ENCODE data around the gene ERICH6B.

GRCh38 chr13:45534604-45535003 lies 80.9 kb downstream of the ERICH6B start:
- TF ChIP-seq CTCF (IDR thresholded peaks at IDR 0.05; ENCODE audit: control extremely low read depth in 1 of 3, insufficient read depth in 1 of 3, low read depth in 1 of 3, low read length in 3 of 3), result no peak
- no peak for TF ChIP-seq POLR2A (IDR thresholded peaks at IDR 0.05; ENCODE audit: control extremely low read depth in 1 of 2, low read depth in 2 of 2, low read length in 2 of 2)
- TF ChIP-seq POLR2AphosphoS5 (IDR thresholded peaks at IDR 0.05; ENCODE audit: low read depth, low read length), result no peak
- no peak for TF ChIP-seq YY1 (IDR thresholded peaks at IDR 0.05; ENCODE audit: low read depth, low read length)
- no peak for TF ChIP-seq KDM4A (IDR thresholded peaks at IDR 0.05; ENCODE audit: low read depth, low read length, severe bottlenecking)
- no peak for TF ChIP-seq EGR1 (IDR thresholded peaks at IDR 0.05; ENCODE audit: borderline replicate concordance, low read depth, low read length)
- no peak for TF ChIP-seq CHD7 (IDR thresholded peaks at IDR 0.05; ENCODE audit: insufficient replicate concordance, low read length)
- no peak for TF ChIP-seq SP2 (IDR thresholded peaks at IDR 0.05; ENCODE audit: low read length)
- TF ChIP-seq EP300 (IDR thresholded peaks at IDR 0.05; ENCODE audit: borderline replicate concordance in 1 of 2, low read depth in 2 of 2, low read length in 2 of 2), result no peak
